Glutamatergic neuron (in vitro differentiated cells): ENCODE measurements around the gene ATG14. TPM values are rescaled to one million over a fixed set of nuclear protein-coding genes. Genes with fewer than 3 reads are reported as not detected.
A peak's percentile ranks its signal among the peaks of the same experiment; 100 is the strongest.
"Not testable (repeated sequence)": the region's sequence is repeated elsewhere in the genome, so short reads cannot be mapped to it uniquely, and the experiment has no call there.

Experiments
- DNase-seq: peaks from one replicate; pipeline ENCODE4 v3.0.0; 2022
- H3K27ac Mint-ChIP-seq: one replicate; pipeline ENCODE4 v1.8.0; 2020; ENCODE audit warnings: mild to moderate bottlenecking, mixed read lengths, inconsistent platforms; ENCODE audit not compliant: unreplicated experiment
- H3K27me3 Mint-ChIP-seq: one replicate; pipeline ENCODE4 v1.8.0; 2020; ENCODE audit warnings: mild to moderate bottlenecking, moderate library complexity, mixed read lengths, inconsistent platforms; ENCODE audit not compliant: unreplicated experiment
- H3K36me3 Mint-ChIP-seq: one replicate; pipeline ENCODE4 v1.8.0; 2020; ENCODE audit warnings: mild to moderate bottlenecking, mixed read lengths, inconsistent platforms; ENCODE audit not compliant: unreplicated experiment
- H3K4me1 Mint-ChIP-seq: one replicate; pipeline ENCODE4 v1.8.0; 2020; ENCODE audit warnings: mild to moderate bottlenecking, low read depth, mixed read lengths, inconsistent platforms; ENCODE audit not compliant: unreplicated experiment
- H3K4me3 Mint-ChIP-seq: one replicate; pipeline ENCODE4 v1.8.0; 2020; ENCODE audit warnings: mild to moderate bottlenecking, mixed read lengths, inconsistent platforms; ENCODE audit not compliant: unreplicated experiment
- H3K9me3 Mint-ChIP-seq: one replicate; pipeline ENCODE4 v1.8.0; 2020; ENCODE audit warnings: mild to moderate bottlenecking, moderate library complexity, mixed read lengths, inconsistent platforms; ENCODE audit not compliant: unreplicated experiment
- total RNA-seq: library from RNA; stranded (reverse); fragmentation: NEBNext Ultra II Directional; extraction: Animal tissue kit (Norgen Biotek cat#: 25700); gene quantifications from one replicate; pipeline ENCODE4 v1.2.1, GENCODE V29; 2021; ENCODE audit not compliant: unreplicated experiment
- TF ChIP-seq, protein P1 (sequence below): fragments of 200-600 bp; sonication (generic); IDR thresholded peaks from one replicate; pipeline ENCODE4 v1.5.0; 2021; ENCODE audit not compliant: partially characterized antibody, unreplicated experiment

Gene ATG14
- total RNA-seq, 1 donor from 2014 or later = 13.5 TPM

- H3K9me3 Mint-ChIP-seq = peaks cover 2% of the 10 kb centered on the region
- H3K36me3 Mint-ChIP-seq = no peaks in the 10 kb centered on the region
- no peak overlapping the region for H3K4me3 Mint-ChIP-seq
- peaks cover 13% of the 10 kb centered on the region for H3K4me1 Mint-ChIP-seq
- peak overlapping the region; percentile 13 for H3K27ac Mint-ChIP-seq
- TF ChIP-seq, protein P1, sequence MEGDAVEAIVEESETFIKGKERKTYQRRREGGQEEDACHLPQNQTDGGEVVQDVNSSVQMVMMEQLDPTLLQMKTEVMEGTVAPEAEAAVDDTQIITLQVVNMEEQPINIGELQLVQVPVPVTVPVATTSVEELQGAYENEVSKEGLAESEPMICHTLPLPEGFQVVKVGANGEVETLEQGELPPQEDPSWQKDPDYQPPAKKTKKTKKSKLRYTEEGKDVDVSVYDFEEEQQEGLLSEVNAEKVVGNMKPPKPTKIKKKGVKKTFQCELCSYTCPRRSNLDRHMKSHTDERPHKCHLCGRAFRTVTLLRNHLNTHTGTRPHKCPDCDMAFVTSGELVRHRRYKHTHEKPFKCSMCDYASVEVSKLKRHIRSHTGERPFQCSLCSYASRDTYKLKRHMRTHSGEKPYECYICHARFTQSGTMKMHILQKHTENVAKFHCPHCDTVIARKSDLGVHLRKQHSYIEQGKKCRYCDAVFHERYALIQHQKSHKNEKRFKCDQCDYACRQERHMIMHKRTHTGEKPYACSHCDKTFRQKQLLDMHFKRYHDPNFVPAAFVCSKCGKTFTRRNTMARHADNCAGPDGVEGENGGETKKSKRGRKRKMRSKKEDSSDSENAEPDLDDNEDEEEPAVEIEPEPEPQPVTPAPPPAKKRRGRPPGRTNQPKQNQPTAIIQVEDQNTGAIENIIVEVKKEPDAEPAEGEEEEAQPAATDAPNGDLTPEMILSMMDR = no peak
- H3K27me3 Mint-ChIP-seq = no peaks in the 10 kb centered on the region
- no peak for DNase-seq
These were observed 62.1 kb downstream of the ATG14 start for GRCh38 chr14:55349565-55349964.

DNA sequence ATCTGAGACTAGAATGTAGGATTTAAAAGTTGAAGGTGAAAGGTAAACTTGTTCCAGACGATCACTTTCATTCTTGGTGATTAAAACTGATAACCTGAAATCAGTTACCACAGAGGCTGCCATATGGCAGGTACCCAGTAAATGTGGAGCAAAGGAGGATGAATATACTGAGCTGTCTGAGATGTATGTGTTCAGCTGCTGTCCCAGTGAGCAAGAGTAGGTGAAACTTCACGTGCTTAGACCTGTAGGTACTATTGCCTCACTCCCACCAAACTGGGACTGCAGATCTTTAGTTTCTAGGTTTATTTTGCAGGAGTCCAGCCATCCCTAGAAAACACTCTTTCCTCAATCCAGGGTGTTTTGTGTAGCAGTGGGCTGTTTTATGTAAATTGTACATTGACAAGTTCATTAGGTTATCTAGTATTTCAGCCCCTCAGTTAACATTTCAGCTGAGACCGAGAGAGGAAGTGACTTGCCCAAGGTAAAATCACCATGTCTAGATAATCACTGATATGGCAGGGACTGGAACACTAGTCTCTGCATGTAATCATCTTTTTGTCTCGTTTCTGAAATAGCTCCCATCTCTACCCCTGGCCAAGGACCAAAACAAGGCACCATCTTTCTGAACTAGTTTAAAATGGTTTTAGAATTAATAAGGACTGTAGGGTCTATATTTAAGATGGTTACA, 62.7 kb downstream of the ATG14 start:
- TF ChIP-seq, protein P1 = no peak
- Mint-ChIP-seq H3K36me3 (no peaks in the 10 kb centered on the region), H3K9me3 (peaks cover 2% of the 10 kb centered on the region), H3K27ac (no peak overlapping the region), H3K27me3 (no peaks in the 10 kb centered on the region), H3K4me1 (peaks cover 13% of the 10 kb centered on the region), H3K4me3 (no peak overlapping the region)
- DNase-seq = no peak

DNA sequence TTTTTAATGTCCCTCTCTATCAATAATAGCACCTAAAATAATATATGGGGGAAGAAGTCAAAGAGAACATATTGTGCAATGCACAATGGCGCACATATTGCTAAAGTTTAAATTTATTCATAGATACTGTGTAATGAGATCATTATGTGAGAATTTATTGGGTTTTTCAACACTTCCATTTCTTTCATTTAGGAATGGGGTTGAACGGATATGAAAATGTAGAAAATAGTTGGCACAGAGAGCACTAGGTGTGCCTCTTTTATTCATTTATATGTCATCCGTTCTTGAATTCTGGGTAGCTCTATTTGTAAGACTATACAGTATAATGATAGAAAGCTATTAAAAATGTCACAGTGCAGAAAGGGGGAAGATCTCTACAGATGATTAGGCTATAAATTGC, 63.9 kb downstream of the ATG14 start:
- H3K4me3 Mint-ChIP-seq = no peak overlapping the region
- H3K4me1 Mint-ChIP-seq = peaks cover 13% of the 10 kb centered on the region
- TF ChIP-seq, protein P1 = no peak
- no peaks in the 10 kb centered on the region for H3K27me3 Mint-ChIP-seq
- H3K36me3 Mint-ChIP-seq = no peaks in the 10 kb centered on the region
- no peak overlapping the region for H3K27ac Mint-ChIP-seq
- no peak for DNase-seq
- H3K9me3 Mint-ChIP-seq = peaks cover 2% of the 10 kb centered on the region

DNA sequence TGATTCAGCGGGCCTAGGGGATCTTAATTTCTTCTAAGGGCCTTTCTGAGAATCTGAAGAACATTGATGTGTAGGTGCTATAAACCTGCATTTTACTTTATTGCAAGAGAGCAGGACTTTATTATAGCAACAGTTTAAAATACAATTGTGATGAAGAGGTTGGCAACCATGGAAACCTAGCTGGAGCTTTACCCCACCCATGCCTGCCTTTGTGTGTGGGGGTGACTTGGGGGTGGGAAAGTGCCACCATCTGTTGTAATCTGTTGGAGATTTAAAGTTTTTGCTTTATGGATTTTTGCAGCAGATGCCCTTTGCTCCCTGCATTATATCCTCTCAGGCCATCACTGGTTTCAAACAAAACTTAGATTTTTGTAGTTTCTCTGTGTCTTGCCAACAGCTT, 64.6 kb downstream of the ATG14 start:
- no peak for DNase-seq
- H3K36me3 Mint-ChIP-seq = no peaks in the 10 kb centered on the region
- no peak overlapping the region for H3K27ac Mint-ChIP-seq
- no peaks in the 10 kb centered on the region for H3K27me3 Mint-ChIP-seq
- TF ChIP-seq, protein P1 = no peak
- H3K4me1 Mint-ChIP-seq = peaks cover 13% of the 10 kb centered on the region
- peaks cover 2% of the 10 kb centered on the region for H3K9me3 Mint-ChIP-seq
- H3K4me3 Mint-ChIP-seq = no peak overlapping the region

GRCh38 chr14:55344582-55345163, 67.0 kb downstream of the ATG14 start:
- H3K27ac Mint-ChIP-seq, DNase-seq, H3K27me3 Mint-ChIP-seq, H3K9me3 Mint-ChIP-seq, H3K4me3 Mint-ChIP-seq, H3K36me3 Mint-ChIP-seq: not testable (repeated sequence)
- H3K4me1 Mint-ChIP-seq = peaks cover 19% of the 10 kb centered on the region
